ENCODE measurements around the gene MED29.
A peak's percentile ranks its signal among the peaks of the same experiment; 100 is the strongest.

The MED29 gene

GRCh38 chr19:39412100-39412866 lies 21.1 kb downstream of the MED29 start, which contains the start of gene PLEKHG2:
Gene PLEKHG2, plus strand, starts transcription at chr19:39412669. Its CDS starts 1,418 bp downstream, at chr19:39414087.
- DNase-seq = peak; percentile 96

GRCh38 chr19:39412867-39413271 lies 21.7 kb downstream of the MED29 start:
- DNase-seq = no peak

- DNase-seq = peak; percentile 33
Observed at GRCh38 chr19:39413272-39413910, 22.2 kb downstream of the MED29 start.

- DNase-seq = peak; percentile 16
Observed at GRCh38 chr19:39413911-39414608, 22.9 kb downstream of the MED29 start.

- no peak for DNase-seq
Observed at GRCh38 chr19:39415111-39416046, 24.2 kb downstream of the MED29 start.

GRCh38 chr19:39416152-39417120 lies 25.3 kb downstream of the MED29 start:
- DNase-seq = no peak

GRCh38 chr19:39417463-39418181 lies 26.4 kb downstream of the MED29 start:
- no peak for DNase-seq

- no peak for DNase-seq
Observed at GRCh38 chr19:39419003-39419402, 27.8 kb downstream of the MED29 start.

GRCh38 chr19:39420769-39421168 lies 29.6 kb downstream of the MED29 start:
- DNase-seq = no peak

- no peak for DNase-seq
Observed at GRCh38 chr19:39422020-39422419, 30.8 kb downstream of the MED29 start.

- DNase-seq = no peak
Observed at GRCh38 chr19:39423258-39424086, 32.3 kb downstream of the MED29 start.

GRCh38 chr19:39424934-39425333 lies 33.8 kb downstream of the MED29 start:
- no peak for DNase-seq

GRCh38 chr19:39425744-39426143 lies 34.6 kb downstream of the MED29 start:
- DNase-seq = no peak

GRCh38 chr19:39426170-39426569 lies 35.0 kb downstream of the MED29 start:
- no peak for DNase-seq

- DNase-seq = no peak
Observed at GRCh38 chr19:39427707-39428106, 36.5 kb downstream of the MED29 start.

- DNase-seq = no peak
Observed at GRCh38 chr19:39428283-39429112, 37.3 kb downstream of the MED29 start.

GRCh38 chr19:39430675-39431593 lies 39.8 kb downstream of the MED29 start:
- DNase-seq = peak; percentile 68

GRCh38 chr19:39432677-39433025 lies 41.5 kb downstream of the MED29 start:
- DNase-seq = no peak

Measured in effector CD4-positive, alpha-beta T cell (primary cell).